GM18511 (cell line): ENCODE results near the gene HMGCS2.
"Not testable (repeated sequence)": the region's sequence is repeated elsewhere in the genome, so short reads cannot be mapped to it uniquely, and the experiment has no call there.

Experiments used
- ATAC-seq: cut with Tn5 transposase; IDR thresholded peaks from one replicate; pipeline ENCODE4 v1.9.1; 2021; ENCODE audit warnings: mild to moderate bottlenecking, moderate library complexity; ENCODE audit not compliant: unreplicated experiment

Gene HMGCS2

GRCh38 chr1:119731741-119732430, 36.8 kb downstream of the HMGCS2 start:
- ATAC-seq: no peak

DNA sequence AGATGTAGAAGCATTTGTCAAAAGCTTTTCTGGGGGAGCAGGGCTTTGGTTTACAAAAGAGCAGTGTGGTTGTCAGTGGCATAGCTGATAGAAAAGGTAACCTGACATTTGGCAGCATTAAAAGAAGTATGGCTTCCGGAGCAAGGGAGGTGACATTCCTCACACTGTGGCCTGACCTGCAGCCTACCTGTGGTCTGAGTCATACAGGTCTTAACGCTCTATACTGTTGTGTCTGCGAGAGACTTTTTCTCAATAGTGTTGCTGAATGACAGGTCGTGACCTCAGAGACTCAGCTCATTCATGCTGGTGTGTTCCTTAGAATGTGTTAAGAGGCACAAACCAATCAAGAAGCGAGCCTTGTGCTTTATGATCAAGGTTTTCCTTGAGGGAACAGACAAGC, 37.6 kb downstream of the HMGCS2 start:
- ATAC-seq: no peak

GRCh38 chr1:119729044-119729443, 39.7 kb downstream of the HMGCS2 start:
- no peak for ATAC-seq

DNA sequence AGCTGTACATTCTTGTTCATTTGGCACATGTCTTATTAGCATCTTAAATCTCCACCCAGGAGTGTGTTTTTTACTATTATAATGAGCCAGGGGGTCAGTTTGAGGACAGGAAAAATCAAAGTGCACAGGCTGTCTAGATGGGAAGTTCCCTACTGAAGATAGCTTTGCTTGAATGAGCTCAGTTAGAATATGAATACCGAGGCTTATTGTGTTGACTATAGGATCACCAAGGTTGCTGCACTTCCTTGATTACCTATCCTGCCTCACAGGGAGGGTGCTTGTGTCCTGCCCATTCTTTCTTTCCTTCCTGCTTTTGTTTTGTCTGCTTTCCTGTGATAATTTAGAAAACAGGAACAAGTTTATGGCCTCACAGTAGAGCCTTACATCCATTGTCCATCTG, 40.7 kb downstream of the HMGCS2 start:
- ATAC-seq: peak; percentile 60

DNA sequence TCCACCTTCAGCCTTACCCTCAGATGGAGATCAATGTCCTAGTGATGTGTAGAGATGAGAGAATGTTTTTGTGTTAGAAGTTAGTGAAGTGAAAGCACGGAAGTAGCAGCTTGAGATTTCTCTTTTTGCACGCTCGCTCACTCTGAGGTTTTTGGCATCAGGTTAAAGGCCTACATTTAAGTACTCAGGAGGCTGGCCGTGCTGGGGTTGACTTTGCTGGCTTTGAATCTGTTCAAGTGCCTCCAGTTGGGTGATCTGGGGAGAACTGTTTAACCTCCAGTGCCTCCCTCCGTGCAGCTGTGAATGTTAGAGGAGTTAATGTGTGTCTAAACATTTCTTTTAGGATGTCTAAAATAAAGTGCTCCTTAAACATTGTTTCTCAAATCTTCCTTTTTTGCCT, 43.1 kb downstream of the HMGCS2 start:
- ATAC-seq: no peak

DNA sequence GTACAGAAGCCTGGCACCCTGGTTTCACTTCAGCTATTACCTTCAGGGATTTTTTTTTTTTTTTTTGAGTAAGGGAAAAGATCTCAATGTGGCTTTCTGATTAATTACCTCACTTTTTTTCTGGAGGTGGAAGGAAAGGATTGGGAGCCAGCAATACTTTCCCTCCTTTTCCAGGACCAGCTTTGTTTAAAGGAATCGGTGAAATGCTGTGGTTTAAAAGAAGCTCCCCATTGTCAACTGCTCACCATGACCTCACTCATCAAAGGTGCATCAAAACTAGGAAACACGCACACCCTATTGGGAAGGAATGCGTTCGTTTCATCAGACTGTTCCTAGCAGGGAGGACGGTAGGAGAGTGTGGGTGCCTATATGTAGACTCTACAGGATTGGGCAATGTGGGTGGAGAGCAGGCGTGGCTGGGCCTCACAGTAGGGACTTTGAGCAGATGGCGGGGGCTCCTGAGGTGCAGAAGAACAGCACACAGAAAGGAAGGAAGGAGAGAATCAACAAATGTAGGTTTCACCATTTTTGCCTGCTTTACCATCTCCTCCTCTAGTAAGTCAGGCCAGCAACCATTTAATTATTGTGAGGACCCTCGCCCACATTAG, 44.0 kb downstream of the HMGCS2 start:
- no peak for ATAC-seq

GRCh38 chr1:119721896-119722295, 46.8 kb downstream of the HMGCS2 start:
- no peak for ATAC-seq

DNA sequence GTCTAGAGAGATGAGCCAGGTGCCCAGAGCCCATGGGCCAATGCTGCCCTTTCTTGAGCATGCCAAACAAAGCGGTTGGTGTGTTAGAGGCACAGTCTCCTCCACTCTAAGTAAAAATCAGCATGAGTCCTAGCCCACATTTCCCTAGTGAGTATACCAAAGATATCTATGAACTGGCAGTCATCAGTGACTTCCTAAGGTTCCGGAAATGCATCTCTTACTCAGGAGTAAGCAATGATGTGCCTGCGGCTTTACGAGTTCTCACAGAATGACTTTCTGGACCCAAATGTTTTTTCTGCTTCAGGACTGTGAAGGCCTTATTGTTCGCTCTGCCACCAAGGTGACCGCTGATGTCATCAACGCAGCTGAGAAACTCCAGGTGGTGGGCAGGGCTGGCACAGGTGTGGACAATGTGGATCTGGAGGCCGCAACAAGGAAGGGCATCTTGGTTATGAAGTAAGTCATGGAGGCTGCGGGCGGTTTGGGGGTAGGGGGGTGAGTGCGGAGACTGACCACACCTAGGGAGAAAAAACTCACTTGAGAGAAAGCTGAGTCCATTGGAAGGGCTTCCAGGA, 47.8 kb downstream of the HMGCS2 start:
- no peak for ATAC-seq

GRCh38 chr1:119718972-119719371, 49.7 kb downstream of the HMGCS2 start:
- ATAC-seq: no peak

- no peak for ATAC-seq
Observed at GRCh38 chr1:119718409-119718808, 50.3 kb downstream of the HMGCS2 start.

DNA sequence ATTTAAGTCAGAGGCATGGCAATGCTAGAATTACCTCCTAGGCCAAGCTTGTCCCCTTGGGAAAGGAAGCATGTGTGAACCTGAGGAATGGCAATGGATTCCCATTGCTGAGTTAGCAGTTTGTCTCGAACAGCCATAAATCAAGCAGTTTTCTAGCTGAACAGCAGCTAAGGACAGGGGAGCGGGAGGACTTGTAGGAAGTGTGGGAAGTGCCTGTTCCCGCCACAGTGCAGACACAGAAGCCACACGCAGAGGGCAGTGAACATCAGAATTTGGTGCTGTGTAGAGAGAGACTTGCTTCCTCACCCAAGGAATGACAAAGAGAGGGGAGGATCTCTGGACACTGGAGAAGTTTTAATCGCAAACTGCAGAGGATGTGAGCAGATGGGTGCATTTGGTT, 53.2 kb downstream of the HMGCS2 start:
- ATAC-seq: no peak

DNA sequence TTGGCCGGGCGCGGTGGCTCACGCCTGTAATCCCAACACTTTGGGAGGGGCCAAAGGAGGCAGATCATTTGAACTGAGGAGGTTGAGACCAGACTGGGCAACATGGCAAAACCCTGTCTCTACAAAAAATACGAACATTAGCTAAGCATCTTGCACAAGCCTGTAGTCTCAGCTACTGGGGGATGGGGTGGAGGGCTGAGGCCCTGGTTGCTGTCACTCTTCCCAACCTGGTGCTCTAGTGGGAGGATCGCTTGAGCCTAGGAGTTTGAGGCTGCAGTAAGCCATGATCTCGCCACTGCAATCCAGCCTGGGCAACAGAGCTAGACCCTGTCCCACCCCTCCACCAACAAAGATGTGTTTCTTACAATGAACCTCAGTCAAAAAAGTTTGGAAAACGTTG, 54.1 kb downstream of the HMGCS2 start:
- ATAC-seq: no peak

DNA sequence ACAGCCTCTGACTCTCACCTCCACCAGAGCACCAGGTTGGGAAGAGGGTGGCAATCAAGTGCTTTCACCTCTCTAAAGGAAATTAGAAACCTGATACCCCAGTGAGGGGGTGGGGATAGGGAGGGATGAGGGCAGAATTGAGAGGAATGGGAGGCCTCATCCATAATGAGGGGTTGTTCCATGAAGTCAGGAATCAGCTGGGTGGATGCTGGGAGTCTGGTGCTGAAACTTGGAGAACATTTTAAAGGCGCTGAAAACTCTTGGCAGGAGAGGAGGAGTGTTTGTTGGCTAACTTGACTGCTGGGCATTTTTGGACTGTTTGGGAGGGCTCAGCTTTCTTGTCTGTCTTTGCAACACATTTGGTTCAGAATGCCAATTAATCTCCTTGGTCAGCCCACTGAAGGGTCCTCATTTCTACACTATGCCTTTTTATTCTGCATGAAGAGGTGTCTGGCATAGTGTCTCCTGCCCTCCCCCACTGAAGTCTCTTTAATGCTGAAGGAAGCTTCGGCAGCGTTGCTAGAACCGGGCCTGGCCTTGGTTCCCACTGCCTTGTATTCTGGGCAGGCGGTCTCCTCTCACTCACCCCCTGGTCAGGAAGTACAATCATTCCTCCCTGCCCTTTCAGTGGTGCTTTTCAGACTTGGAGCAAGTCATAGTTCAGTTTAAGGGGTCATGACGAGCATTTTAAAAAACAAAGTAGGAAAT, 54.8 kb downstream of the HMGCS2 start:
- no peak for ATAC-seq

- ATAC-seq: no peak
Observed at GRCh38 chr1:119713039-119713748, 55.5 kb downstream of the HMGCS2 start.

GRCh38 chr1:119712342-119713038, 56.2 kb downstream of the HMGCS2 start:
- ATAC-seq: peak; percentile 52

DNA sequence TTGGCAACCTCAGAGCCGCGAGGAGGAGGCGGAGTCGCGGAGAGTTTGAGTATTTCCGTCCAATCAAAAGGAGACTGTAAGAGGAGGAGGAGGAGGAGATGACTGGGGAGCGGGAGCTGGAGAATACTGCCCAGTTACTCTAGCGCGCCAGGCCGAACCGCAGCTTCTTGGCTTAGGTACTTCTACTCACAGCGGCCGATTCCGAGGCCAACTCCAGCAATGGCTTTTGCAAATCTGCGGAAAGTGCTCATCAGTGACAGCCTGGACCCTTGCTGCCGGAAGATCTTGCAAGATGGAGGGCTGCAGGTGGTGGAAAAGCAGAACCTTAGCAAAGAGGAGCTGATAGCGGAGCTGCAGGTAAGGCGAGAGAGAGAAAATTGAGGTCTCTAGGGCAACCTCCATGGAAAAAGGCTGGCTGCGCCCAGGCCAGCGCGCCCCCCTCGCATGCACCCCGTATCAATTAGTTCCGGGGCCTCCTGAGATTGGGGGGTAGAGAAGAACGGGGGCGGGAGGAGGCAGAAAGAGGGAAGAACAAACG, 56.8 kb downstream of the HMGCS2 start, which contains the start of gene PHGDH:
Gene PHGDH (plus strand): TSS at position 131 of the 538 bp plus-strand sequence. CDS start 89 bp downstream, at position 220.
- ATAC-seq: peak; percentile 80

- ATAC-seq: not testable (repeated sequence)
Observed at GRCh38 chr1:119711356-119711803, 57.3 kb downstream of the HMGCS2 start.

DNA sequence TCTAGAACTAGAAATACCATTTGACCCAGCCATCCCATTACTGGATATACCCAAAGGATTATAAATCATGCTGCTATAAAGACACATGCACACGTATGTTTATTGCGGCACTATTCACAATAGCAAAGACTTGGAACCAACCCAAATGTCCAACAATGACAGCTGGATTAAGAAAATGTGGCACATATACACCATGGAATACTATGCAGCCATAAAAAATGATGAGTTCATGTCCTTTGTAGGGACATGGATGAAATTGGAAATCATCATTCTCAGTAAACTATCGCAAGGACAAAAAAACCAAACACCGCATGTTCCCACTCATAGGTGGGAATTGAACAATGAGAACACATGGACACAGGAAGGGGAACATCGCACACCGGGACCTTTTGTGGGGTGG, 62.1 kb downstream of the HMGCS2 start:
- ATAC-seq: not testable (repeated sequence)

DNA sequence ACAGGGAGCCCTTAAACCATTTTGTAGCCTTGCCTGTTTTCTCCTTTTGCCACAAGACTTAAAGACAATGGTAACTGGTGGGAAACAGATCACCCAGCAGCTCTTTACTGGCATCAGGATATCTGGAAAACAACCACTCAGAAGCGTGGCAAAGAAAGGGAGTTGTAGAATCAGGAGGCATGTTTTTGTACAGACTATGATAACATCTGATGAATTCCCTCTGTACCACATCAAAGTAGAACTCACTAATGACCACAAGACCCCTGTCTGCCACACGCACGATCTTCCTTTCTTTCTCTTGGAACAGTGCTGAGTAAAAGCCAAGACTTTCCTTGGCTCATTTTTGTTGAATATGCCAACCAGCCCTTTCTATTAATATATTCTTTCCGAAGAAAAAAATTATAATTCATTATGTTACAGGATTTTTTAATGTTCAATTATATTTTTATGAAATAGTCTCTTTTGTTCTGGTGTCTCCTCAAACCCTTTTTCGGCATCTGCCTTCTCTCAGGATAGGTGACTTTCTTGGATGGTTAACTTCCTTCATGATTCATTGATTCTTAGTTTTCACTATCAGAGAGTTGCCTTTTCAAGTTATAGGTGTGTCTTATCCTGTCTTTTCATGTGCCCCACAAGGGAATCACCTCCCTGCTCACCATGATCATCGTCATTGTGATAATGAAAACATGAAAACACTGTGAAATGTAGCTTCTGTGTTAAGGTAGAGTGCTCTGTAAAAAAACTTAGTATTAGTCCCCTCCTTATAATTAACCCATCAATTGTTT, 64.8 kb downstream of the HMGCS2 start:
- ATAC-seq: no peak
